ENCODE data around the gene ZNF43.
"Not testable (repeated sequence)": the region's sequence is repeated elsewhere in the genome, so short reads cannot be mapped to it uniquely, and the experiment has no call there.

The ZNF43 gene

DNA sequence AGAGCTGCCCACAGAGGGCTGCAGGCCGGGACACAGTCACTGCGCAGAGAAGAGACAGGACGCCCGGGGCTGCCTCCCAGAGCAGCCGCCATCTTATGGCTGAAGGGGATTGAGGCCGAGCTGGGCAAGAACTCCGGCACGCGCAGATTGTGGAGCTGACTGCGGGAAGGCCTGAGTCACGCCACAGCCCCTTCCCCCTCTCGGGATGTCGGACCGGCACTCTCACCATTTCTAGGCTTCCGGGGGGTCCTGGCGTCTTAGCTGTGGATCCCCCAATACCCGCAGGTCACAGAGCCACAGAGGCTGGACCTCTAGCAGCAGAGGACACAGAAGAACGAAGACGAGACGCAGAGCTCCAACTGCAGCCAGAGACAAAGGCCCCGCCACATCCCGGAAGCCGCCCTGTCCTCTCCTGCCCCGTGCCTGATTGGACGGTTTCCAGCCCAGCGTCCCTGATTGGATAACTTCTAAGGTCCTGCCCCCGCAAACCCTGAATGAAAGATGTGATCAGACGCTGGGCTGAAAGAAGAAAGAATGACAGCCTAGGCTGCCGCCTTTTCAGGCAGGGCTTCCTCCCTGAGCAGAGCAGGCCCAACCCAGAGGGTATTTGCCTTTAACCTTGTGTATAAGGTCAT is at the start of gene ZNF43:
ZNF43 (minus strand) TSS at position 373 of the 635 bp plus-strand sequence; CDS start at position 229, 144 bp downstream.
- H3K4me3 ChIP-seq (ENCODE audit: insufficient read depth, low read length, poor library complexity, severe bottlenecking) = peak within 1 kb of the TSS; percentile 73
- TF ChIP-seq EZH2phosphoT487 (conservative IDR thresholded peaks at IDR 0.05; ENCODE audit: low read length) = no peak
- TF ChIP-seq, protein P1, sequence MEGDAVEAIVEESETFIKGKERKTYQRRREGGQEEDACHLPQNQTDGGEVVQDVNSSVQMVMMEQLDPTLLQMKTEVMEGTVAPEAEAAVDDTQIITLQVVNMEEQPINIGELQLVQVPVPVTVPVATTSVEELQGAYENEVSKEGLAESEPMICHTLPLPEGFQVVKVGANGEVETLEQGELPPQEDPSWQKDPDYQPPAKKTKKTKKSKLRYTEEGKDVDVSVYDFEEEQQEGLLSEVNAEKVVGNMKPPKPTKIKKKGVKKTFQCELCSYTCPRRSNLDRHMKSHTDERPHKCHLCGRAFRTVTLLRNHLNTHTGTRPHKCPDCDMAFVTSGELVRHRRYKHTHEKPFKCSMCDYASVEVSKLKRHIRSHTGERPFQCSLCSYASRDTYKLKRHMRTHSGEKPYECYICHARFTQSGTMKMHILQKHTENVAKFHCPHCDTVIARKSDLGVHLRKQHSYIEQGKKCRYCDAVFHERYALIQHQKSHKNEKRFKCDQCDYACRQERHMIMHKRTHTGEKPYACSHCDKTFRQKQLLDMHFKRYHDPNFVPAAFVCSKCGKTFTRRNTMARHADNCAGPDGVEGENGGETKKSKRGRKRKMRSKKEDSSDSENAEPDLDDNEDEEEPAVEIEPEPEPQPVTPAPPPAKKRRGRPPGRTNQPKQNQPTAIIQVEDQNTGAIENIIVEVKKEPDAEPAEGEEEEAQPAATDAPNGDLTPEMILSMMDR (IDR thresholded peaks at IDR 0.05; ENCODE audit: insufficient read depth, low read length, poor library complexity, severe bottlenecking) = no peak
- H3K9ac ChIP-seq (ENCODE audit: low read length) = peak within 1 kb of the TSS; percentile 86
- H3K9me2 ChIP-seq (replicated peaks; ENCODE audit: insufficient read depth, low read length) = no peaks in the 10 kb centered on the region
- H3K27ac ChIP-seq (ENCODE audit: low read depth, low read length) = peak within 1 kb of the TSS; percentile 84
- H3K79me2 ChIP-seq (ENCODE audit: insufficient read depth, low read length) = peaks cover 49% of the 10 kb centered on the region
- H3K36me3 ChIP-seq (ENCODE audit: low read length) = peaks cover 28% of the 10 kb centered on the region; the same call in 1 of the 2 replicates
- H3K4me2 ChIP-seq (ENCODE audit: low read depth, low read length, poor library complexity, severe bottlenecking) = peak within 1 kb of the TSS; percentile 67
- peaks cover 10% of the 10 kb centered on the region for H3F3A ChIP-seq (ENCODE audit: insufficient read depth)
- peak within 1 kb of the TSS; percentile 79 for H2AFZ ChIP-seq (ENCODE audit: low read depth, low read length, severe bottlenecking)
- H3K27me3 ChIP-seq (ENCODE audit: low read length) = no peaks in the 10 kb centered on the region
- H3K9me3 ChIP-seq (ENCODE audit: insufficient read depth, low read length) = no peaks in the 10 kb centered on the region; the same call in 1 of the 2 replicates
- no peaks in the 10 kb centered on the region for H4K20me1 ChIP-seq (ENCODE audit: low read depth, low read length)

DNA sequence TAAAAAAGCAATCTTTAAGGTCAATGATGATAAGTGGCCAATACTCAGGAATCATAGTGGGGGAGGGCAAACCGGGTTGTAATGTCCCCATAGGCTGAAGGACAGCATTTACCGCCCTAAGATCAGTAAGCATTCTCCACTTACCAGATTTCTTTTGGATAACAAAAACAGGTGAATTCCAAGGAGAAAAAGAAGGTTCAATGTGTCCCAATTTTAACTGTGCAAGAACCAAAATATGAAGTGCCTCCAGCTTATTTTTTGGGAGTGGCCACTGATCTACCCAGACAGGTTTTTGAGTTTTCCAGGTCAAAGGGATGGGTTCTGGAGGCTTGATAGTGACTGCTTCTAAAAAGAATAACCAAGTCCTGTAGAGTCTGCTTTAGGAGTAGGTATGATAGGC is 49.5 kb upstream of the ZNF43 start:
- H3K27ac ChIP-seq (ENCODE audit: low read depth, low read length); H3K79me2 ChIP-seq (ENCODE audit: insufficient read depth, low read length); H3K9ac ChIP-seq (ENCODE audit: low read length); H3K9me2 ChIP-seq (replicated peaks; ENCODE audit: insufficient read depth, low read length); H3K4me2 ChIP-seq (ENCODE audit: low read depth, low read length, poor library complexity, severe bottlenecking); H3K27me3 ChIP-seq (ENCODE audit: low read length); H2AFZ ChIP-seq (ENCODE audit: low read depth, low read length, severe bottlenecking); H3K36me3 ChIP-seq (ENCODE audit: low read length); H3K9me3 ChIP-seq (ENCODE audit: insufficient read depth, low read length); H3K4me3 ChIP-seq (ENCODE audit: insufficient read depth, low read length, poor library complexity, severe bottlenecking); H4K20me1 ChIP-seq (ENCODE audit: low read depth, low read length); H3F3A ChIP-seq (ENCODE audit: insufficient read depth): not testable (repeated sequence)

DNA sequence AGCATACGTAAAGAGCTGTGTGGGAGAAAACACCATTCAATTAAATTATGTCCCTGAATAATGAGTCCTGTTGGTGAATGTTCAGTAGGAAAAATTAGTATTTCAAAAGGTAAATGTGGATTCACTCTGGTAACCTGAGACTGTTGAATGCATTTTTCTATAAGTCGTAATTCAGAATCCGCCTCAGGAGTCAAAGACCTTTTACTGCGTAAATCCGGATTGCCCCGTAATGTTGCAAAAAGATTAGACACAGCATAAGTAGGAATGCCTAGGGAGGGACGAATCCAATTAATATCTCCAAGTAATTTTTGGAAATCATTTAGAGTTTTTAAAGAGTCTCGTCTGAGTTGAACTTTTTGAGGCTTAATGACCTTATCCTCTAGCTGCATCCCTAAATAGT is 48.8 kb upstream of the ZNF43 start:
- H3K9me2 ChIP-seq (replicated peaks; ENCODE audit: insufficient read depth, low read length); H3K4me3 ChIP-seq (ENCODE audit: insufficient read depth, low read length, poor library complexity, severe bottlenecking); H3K36me3 ChIP-seq (ENCODE audit: low read length); H3F3A ChIP-seq (ENCODE audit: insufficient read depth); H3K4me2 ChIP-seq (ENCODE audit: low read depth, low read length, poor library complexity, severe bottlenecking); H3K27ac ChIP-seq (ENCODE audit: low read depth, low read length); H3K9ac ChIP-seq (ENCODE audit: low read length); H3K27me3 ChIP-seq (ENCODE audit: low read length); H4K20me1 ChIP-seq (ENCODE audit: low read depth, low read length); H3K9me3 ChIP-seq (ENCODE audit: insufficient read depth, low read length); H2AFZ ChIP-seq (ENCODE audit: low read depth, low read length, severe bottlenecking); H3K79me2 ChIP-seq (ENCODE audit: insufficient read depth, low read length): not testable (repeated sequence)

DNA sequence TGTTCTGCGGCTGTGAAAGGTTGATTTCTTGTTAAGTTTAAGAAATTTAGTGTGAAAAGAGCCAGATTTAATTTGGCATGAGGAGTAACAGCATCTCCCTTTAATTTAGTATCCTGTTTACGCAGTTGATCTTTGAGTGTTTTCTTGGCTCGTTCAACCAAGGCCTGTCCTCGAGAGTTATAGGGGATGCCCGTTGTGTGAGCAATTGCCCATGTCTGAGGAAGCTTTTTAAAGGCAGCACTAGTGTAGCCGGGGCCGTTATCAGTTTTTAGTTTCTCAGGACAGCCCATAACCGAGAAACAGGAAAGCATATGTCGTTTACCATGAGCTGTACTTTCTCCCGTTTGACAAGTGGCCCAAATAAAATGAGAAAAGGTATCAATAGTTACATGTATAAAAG is 47.5 kb upstream of the ZNF43 start:
- no peaks in the 10 kb centered on the region for H3K9me3 ChIP-seq (ENCODE audit: insufficient read depth, low read length)
- no peaks in the 10 kb centered on the region for H3F3A ChIP-seq (ENCODE audit: insufficient read depth)
- TF ChIP-seq, protein P1 (IDR thresholded peaks at IDR 0.05; ENCODE audit: insufficient read depth, low read length, poor library complexity, severe bottlenecking) = no peak
- no peak for TF ChIP-seq EZH2phosphoT487 (conservative IDR thresholded peaks at IDR 0.05; ENCODE audit: low read length)
- no peaks in the 10 kb centered on the region for H3K9me2 ChIP-seq (replicated peaks; ENCODE audit: insufficient read depth, low read length)
- no peak overlapping the region for H2AFZ ChIP-seq (ENCODE audit: low read depth, low read length, severe bottlenecking)
- H3K27me3 ChIP-seq (ENCODE audit: low read length) = no peaks in the 10 kb centered on the region
- no peak overlapping the region for H3K27ac ChIP-seq (ENCODE audit: low read depth, low read length)
- no peaks in the 10 kb centered on the region for H3K36me3 ChIP-seq (ENCODE audit: low read length)
- no peaks in the 10 kb centered on the region for H4K20me1 ChIP-seq (ENCODE audit: low read depth, low read length)
- H3K4me3 ChIP-seq (ENCODE audit: insufficient read depth, low read length, poor library complexity, severe bottlenecking) = no peak overlapping the region
- H3K79me2 ChIP-seq (ENCODE audit: insufficient read depth, low read length) = no peaks in the 10 kb centered on the region
- no peak overlapping the region for H3K4me2 ChIP-seq (ENCODE audit: low read depth, low read length, poor library complexity, severe bottlenecking)
- H3K9ac ChIP-seq (ENCODE audit: low read length) = no peak overlapping the region

DNA sequence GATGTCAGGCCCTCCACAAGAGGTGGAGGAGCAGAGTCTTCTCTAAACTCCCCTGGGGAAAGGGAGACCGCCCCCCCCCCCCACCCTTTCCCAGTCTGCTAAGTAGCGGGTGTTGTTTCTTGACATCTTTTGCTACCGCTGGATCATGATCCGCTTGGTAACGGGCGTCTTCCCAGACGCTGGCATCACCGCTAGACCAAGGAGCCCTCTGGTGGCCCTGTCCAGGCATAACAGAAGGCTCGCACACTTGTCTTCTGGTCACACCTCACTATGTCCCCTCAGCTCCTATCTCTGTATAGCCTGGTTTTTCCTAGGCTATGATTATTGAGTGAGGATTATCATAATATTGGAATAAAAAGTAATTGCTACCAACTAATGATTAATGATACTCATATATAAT is 44.8 kb upstream of the ZNF43 start:
- H3K4me2 ChIP-seq (ENCODE audit: low read depth, low read length, poor library complexity, severe bottlenecking); H3K9ac ChIP-seq (ENCODE audit: low read length); H3K9me3 ChIP-seq (ENCODE audit: insufficient read depth, low read length); H3K4me3 ChIP-seq (ENCODE audit: insufficient read depth, low read length, poor library complexity, severe bottlenecking); H4K20me1 ChIP-seq (ENCODE audit: low read depth, low read length); H3K36me3 ChIP-seq (ENCODE audit: low read length); H3K27me3 ChIP-seq (ENCODE audit: low read length); H3K27ac ChIP-seq (ENCODE audit: low read depth, low read length); H3K9me2 ChIP-seq (replicated peaks; ENCODE audit: insufficient read depth, low read length); H3F3A ChIP-seq (ENCODE audit: insufficient read depth); H3K79me2 ChIP-seq (ENCODE audit: insufficient read depth, low read length); H2AFZ ChIP-seq (ENCODE audit: low read depth, low read length, severe bottlenecking): not testable (repeated sequence)
